CD4-positive, alpha-beta T cell treated with Interleukin-2 at 100 ng/mL for 4 hours (primary cell): ENCODE measurements around the gene CXCL8.
"Not testable (repeated sequence)": the region's sequence is repeated elsewhere in the genome, so short reads cannot be mapped to it uniquely, and the experiment has no call there.

Experiments used
- DNase-seq: peaks from one replicate; pipeline ENCODE4 v3.0.0-alpha.2; 2020; ENCODE audit warnings: low spot score

The CXCL8 gene

GRCh38 chr4:73743795-73744194 is 3.4 kb downstream of the CXCL8 start:
- no peak for DNase-seq

GRCh38 chr4:73744203-73744602 is 3.8 kb downstream of the CXCL8 start:
- DNase-seq = no peak

GRCh38 chr4:73750730-73751129 is 10.4 kb downstream of the CXCL8 start:
- DNase-seq = no peak

- DNase-seq = no peak
These were observed 10.8 kb downstream of the CXCL8 start for GRCh38 chr4:73751166-73751565.

GRCh38 chr4:73751830-73752229 is 11.5 kb downstream of the CXCL8 start:
- no peak for DNase-seq

- no peak for DNase-seq
These were observed 12.1 kb downstream of the CXCL8 start for GRCh38 chr4:73752424-73752823.

GRCh38 chr4:73753215-73753614 is 12.8 kb downstream of the CXCL8 start:
- DNase-seq = no peak

- DNase-seq = no peak
These were observed 14.6 kb downstream of the CXCL8 start for GRCh38 chr4:73754934-73755333.

- no peak for DNase-seq
These were observed 19.0 kb downstream of the CXCL8 start for GRCh38 chr4:73759357-73759756.

- DNase-seq = no peak
These were observed 21.5 kb downstream of the CXCL8 start for GRCh38 chr4:73761856-73762255.

GRCh38 chr4:73762409-73762808 is 22.0 kb downstream of the CXCL8 start:
- DNase-seq = no peak

GRCh38 chr4:73763877-73764276 is 23.5 kb downstream of the CXCL8 start:
- no peak for DNase-seq

GRCh38 chr4:73764513-73764912 is 24.1 kb downstream of the CXCL8 start:
- DNase-seq = no peak

- no peak for DNase-seq
These were observed 24.9 kb downstream of the CXCL8 start for GRCh38 chr4:73765296-73765695.

GRCh38 chr4:73770917-73771316 is 30.5 kb downstream of the CXCL8 start:
- no peak for DNase-seq

GRCh38 chr4:73772363-73772762 is 32.0 kb downstream of the CXCL8 start:
- DNase-seq = no peak

GRCh38 chr4:73774406-73774805 is 34.0 kb downstream of the CXCL8 start:
- not testable (repeated sequence) for DNase-seq

- DNase-seq = no peak
These were observed 36.0 kb downstream of the CXCL8 start for GRCh38 chr4:73776321-73776729.

GRCh38 chr4:73777612-73778011 is 37.2 kb downstream of the CXCL8 start:
- no peak for DNase-seq

- no peak for DNase-seq
These were observed 39.9 kb downstream of the CXCL8 start for GRCh38 chr4:73780243-73780642.

- DNase-seq = no peak
These were observed 40.5 kb downstream of the CXCL8 start for GRCh38 chr4:73780834-73781233.

GRCh38 chr4:73788411-73788810 is 48.0 kb downstream of the CXCL8 start:
- DNase-seq = no peak
